GM19324 (cell line): ENCODE data around the gene SYNPO.

Source experiments
- ATAC-seq: cut with Tn5 transposase; IDR thresholded peaks from one replicate; pipeline ENCODE4 v1.9.1; 2021; ENCODE audit warnings: mild to moderate bottlenecking, moderate library complexity; ENCODE audit not compliant: unreplicated experiment, low FRiP score

The SYNPO gene

GRCh38 chr5:150672237-150672883 lies 31.9 kb downstream of the SYNPO start:
- ATAC-seq, result no peak

DNA sequence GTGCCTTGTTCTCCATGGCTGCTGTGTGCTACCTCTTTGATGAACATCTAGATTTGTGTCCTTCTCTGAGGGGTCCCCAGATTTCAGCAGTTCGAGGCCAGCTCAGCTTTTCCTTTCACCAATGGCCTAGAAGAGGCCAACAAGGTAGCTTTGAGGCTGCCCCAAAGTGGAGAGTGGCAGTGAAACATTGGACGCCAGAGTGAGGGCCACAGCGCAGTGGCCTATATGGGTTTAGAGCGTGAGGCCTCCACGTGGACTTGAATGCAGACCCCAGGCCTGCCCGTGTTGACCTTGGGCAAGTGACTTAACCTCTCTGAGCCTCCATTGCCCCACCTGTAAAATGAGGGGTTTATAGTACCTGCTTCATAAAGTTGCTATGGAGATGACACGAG lies 32.4 kb downstream of the SYNPO start:
- no peak for ATAC-seq

GRCh38 chr5:150674341-150674821 lies 33.9 kb downstream of the SYNPO start:
- no peak for ATAC-seq

DNA sequence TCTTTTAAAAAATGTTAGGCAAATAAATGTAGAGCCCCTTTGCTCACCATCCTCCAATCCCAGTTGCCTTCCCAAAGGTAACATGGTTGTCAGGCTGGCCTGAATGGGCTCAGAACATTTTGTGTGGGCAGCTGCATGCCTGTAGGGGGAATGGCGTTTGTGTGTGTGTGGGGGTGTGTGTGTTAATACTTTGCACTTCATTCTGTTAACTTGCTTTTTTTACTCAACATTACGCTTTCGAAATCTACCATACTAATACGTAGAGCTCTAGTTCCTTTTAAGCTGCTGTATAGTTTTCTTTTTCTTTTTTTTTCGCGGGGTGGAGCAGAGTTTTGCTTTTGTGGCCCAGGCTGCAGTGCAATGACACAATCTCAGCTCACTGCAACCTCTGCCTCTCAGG lies 34.6 kb downstream of the SYNPO start:
- no peak for ATAC-seq

DNA sequence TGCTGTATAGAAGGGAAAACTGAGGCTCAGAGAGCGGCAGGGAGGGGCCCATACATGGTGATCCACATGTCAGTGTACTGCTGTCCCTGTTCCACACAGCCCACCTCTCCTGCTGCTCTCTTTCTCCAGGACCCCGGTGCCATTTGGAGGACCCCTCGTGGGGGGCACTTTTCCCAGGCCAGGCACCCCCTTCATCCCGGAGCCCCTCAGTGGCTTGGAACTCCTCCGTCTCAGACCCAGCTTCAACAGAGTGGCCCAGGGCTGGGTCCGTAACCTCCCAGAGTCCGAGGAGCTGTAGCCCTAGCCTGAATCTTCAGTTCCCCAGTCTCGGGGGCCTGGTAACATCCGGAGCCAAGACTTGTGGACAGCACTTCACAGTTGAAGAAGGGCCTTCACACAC lies 36.1 kb downstream of the SYNPO start:
- no peak for ATAC-seq

DNA sequence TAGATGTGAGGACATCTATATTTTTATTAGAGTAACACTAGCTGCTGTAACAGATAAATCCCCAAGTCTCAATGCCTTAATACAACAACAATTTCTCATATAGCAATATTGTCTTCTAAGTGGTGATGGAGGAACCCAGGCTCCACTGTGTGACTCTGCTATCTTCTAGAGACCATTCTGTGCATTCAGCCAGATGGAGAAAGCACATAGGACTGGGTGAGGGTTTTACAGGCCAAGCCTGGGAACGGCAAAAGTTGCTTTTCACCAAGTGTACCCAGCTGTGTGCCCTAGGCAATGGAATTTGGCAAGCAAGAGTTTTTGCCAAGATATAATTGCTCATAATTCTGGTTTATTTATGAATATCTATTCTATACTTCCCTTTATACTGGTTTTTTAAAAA lies 48.7 kb downstream of the SYNPO start:
- no peak for ATAC-seq

DNA sequence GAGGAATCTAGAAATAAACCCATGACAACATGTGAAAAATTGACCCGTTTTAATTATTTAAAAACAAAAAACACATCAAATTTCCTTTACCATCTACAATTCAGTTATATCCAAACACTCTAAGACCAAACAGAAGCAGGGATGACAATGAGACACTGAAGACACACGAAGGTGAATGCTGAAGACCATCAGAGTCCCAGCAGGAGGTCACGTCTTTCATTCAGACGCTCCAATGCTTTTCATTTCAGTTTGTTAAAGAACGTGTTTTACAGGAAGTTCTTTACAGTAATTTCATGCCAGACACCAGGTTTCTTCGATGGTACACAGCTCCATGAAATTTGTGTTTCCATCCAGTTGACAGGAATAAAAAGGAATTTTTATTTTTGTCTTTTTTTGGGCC lies 50.3 kb downstream of the SYNPO start:
- no peak for ATAC-seq

GRCh38 chr5:150692276-150692675 lies 51.8 kb downstream of the SYNPO start:
- ATAC-seq, result no peak

DNA sequence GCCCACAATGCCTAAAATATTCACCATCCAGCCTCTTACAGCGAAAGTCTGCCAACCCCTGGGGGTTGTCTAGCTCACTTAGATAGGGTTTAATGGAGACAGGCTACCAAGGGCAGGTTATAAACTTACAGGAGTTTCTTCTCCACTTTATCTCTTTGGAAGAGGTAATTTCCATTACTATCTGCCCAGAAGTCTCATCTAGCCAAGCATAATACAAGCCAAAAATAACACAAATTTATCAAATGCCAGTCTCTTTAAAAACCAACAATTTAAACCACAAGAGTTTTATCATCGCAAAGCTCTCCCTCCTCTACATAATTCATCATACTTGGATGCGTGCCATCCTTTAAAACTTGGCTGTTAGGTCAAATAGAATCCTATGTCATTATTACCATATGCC lies 54.2 kb downstream of the SYNPO start:
- no peak for ATAC-seq

DNA sequence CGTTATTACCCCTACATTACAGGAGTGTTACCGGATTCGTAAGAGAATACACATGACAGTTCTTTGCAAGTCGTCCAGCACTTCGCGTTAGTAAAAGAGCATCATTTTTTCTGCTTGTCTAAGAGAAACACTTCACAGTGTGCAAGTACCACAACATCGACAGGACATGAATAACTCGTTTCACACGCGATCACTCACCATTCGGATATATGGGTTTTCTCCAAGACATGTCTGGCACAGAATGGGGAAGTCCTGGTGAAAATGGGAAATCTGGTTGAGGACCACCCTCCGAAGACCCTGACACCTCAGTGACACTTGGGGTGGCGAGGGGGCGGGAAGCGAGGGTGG lies 59.8 kb downstream of the SYNPO start:
- peak; percentile 1 for ATAC-seq

DNA sequence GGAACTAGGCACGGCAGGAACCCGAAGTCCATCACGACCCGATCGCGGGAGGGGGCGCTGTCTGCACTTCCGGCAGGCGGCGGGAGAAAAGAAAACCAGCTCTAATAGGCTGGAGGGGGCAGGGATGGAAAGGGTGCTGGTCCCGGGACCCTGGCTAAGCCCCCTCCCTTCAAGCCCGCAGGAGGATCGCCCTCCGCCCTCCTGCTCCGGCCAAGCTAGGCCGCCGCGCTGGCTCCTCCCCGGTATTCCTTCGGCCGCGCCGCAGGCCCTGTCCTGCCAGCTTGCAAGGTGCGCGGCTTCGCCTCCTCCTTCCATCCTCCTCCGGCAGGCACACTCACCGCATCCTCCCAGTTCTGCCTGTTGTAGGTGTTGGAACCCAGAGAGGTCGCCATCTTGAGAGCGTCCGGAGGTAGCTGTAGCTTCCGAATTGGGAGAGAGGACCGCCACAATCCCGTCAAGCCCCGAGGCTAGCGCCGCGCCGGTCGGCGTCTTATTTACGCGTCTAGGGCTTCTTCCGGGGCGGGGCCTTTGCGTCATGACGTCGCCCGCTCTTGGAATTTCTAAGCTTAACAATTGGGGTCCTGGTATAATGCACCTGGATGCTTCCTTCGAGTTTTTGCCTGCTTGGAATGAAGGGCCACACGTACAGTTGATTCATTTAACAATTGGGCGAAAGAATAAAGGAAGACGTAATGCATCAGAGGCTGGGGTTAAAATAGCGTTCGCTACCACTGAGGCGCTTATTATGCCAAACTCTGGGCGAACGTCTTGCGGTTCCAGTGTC lies 60.3 kb downstream of the SYNPO start, which contains the start of gene RBM22:
Gene RBM22 (minus strand): TSS at position 469 of the 784 bp plus-strand sequence. CDS start 77 bp downstream, at position 392.
- ATAC-seq, result peak; percentile 96

GRCh38 chr5:150703762-150704161 lies 63.3 kb downstream of the SYNPO start:
- no peak for ATAC-seq

- no peak for ATAC-seq
These were observed 66.4 kb downstream of the SYNPO start for GRCh38 chr5:150706776-150707390.
